22Rv1 (cell line): Measurements from ENCODE around the gene NDC80.

Experiments
- H3K27ac ChIP-seq: fragments of 450-650 bp; 2 replicates; pipeline ENCODE4 v1.5.1; 2017
- CTCF ChIP-seq: fragments of 450-650 bp; IDR thresholded peaks from 2 replicates; pipeline ENCODE4 v1.5.1; 2017; ENCODE audit warnings: mild to moderate bottlenecking
- ZFX ChIP-seq: fragments of 450-650 bp; IDR thresholded peaks from 2 replicates; pipeline ENCODE4 v1.6.1; 2017; ENCODE audit warnings: antibody characterized with exemption, borderline replicate concordance

Gene NDC80

GRCh38 chr18:2572892-2573291, 1.5 kb downstream of the NDC80 start:
- TF ChIP-seq CTCF (no peak), ZFX (no peak)
- H3K27ac ChIP-seq, result no peak overlapping the region

- no peak overlapping the region for H3K27ac ChIP-seq
- TF ChIP-seq CTCF (no peak), ZFX (no peak)
Measured at GRCh38 chr18:2573408-2573807, 2.1 kb downstream of the NDC80 start.

DNA sequence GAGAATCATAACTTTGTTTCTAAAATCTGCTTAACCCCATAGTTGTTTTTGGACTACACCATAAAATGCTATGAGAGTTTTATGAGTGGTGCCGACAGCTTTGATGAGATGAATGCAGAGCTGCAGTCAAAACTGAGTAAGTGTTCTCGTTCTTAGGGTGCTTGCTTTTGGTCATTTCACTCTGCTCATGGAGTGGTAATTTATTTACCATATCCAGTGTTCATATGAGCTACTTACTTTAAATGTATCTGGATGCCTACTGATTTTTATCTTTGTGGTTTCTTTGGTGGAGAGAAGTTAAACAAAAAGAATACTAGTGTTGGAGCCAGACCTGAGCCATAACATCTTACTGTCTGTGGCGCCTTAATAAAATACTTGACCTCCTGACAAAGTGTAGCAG, 16.4 kb downstream of the NDC80 start:
- no peak for TF ChIP-seq ZFX
- H3K27ac ChIP-seq, result no peak overlapping the region

GRCh38 chr18:2588666-2589344, 17.4 kb downstream of the NDC80 start:
- TF ChIP-seq CTCF (no peak), ZFX (no peak)
- no peak overlapping the region for H3K27ac ChIP-seq

GRCh38 chr18:2589345-2590068, 18.1 kb downstream of the NDC80 start:
- TF ChIP-seq ZFX (no peak), CTCF (no peak)
- no peak overlapping the region for H3K27ac ChIP-seq

DNA sequence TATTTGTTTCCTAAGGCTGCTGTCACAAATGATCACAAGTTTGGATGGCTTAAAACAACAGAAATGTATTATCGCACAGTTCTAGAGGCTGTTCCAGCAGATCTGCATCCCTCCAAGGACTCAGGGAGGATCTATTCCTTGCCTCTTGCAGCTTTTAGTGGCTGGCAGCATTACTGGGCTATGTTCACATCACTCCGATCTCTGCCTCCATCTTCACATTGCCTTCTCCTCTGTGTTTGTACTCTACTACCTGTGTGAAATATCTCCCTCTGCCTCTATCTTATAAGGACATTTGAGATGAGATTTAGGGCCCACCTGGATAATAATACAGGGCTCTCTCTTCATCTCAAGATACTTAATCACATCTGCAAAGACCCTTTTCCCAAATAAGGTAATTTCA, 18.9 kb downstream of the NDC80 start:
- no peak for TF ChIP-seq CTCF
- no peak for TF ChIP-seq ZFX
- no peak overlapping the region for H3K27ac ChIP-seq

DNA sequence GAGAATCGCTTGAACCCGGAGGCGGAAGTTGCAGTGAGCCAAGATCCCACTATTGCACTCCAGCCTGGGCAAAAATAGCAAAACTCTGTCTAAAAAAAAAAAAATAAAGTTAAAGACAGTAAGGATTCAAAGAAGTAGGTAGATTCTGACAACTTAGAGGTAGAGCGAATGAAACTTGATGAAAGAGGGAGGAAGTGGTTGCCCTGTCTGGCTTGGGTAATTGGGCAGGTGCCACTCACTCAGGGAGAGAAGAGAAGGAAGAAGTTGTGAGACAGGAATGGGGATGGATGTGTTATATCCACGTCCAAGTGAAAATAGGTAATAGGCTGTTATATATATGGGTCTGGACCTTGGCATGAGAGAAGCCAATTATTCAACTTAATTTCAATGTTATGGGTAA, 26.3 kb downstream of the NDC80 start:
- TF ChIP-seq ZFX (no peak), CTCF (no peak)
- no peak overlapping the region for H3K27ac ChIP-seq
